ENCODE data around the gene MSH3.
A peak's percentile ranks its signal among the peaks of the same experiment; 100 is the strongest.

MSH3 gene

GRCh38 chr5:80615266-80615914 lies 39.1 kb upstream of the MSH3 start:
- Mint-ChIP-seq H3K27ac (no peak overlapping the region), H3K36me3 (ENCODE audit: low read depth) (peaks cover 5% of the 10 kb centered on the region), H3K9me3 (no peaks in the 10 kb centered on the region), H3K4me1 (no peaks in the 10 kb centered on the region), H3K27me3 (ENCODE audit: low read depth, poor library complexity) (peaks cover 3% of the 10 kb centered on the region), H3K4me3 (no peak overlapping the region)
- TF ChIP-seq CTCF (IDR thresholded peaks at IDR 0.05): no peak
- no peak for DNase-seq

- no peak for TF ChIP-seq CTCF (IDR thresholded peaks at IDR 0.05)
- Mint-ChIP-seq H3K36me3 (ENCODE audit: low read depth) (peaks cover 24% of the 10 kb centered on the region), H3K9me3 (no peaks in the 10 kb centered on the region), H3K27ac (no peak overlapping the region), H3K4me1 (peaks cover 5% of the 10 kb centered on the region), H3K4me3 (no peak overlapping the region), H3K27me3 (ENCODE audit: low read depth, poor library complexity) (peaks cover 3% of the 10 kb centered on the region)
- no peak for DNase-seq
Observed at GRCh38 chr5:80618438-80618837, 36.0 kb upstream of the MSH3 start.

- no peak for TF ChIP-seq CTCF (IDR thresholded peaks at IDR 0.05)
- Mint-ChIP-seq H3K27ac (no peak overlapping the region), H3K27me3 (ENCODE audit: low read depth, poor library complexity) (peaks cover 3% of the 10 kb centered on the region), H3K9me3 (no peaks in the 10 kb centered on the region), H3K36me3 (ENCODE audit: low read depth) (peaks cover 24% of the 10 kb centered on the region), H3K4me1 (peaks cover 12% of the 10 kb centered on the region), H3K4me3 (no peak overlapping the region)
- DNase-seq: no peak
Observed at GRCh38 chr5:80619086-80619485, 35.4 kb upstream of the MSH3 start.

GRCh38 chr5:80620211-80620610 lies 34.2 kb upstream of the MSH3 start:
- H3K27me3 Mint-ChIP-seq (ENCODE audit: low read depth, poor library complexity): peaks cover 3% of the 10 kb centered on the region
- H3K4me3 Mint-ChIP-seq: no peak overlapping the region
- no peak for TF ChIP-seq CTCF (IDR thresholded peaks at IDR 0.05)
- peaks cover 24% of the 10 kb centered on the region for H3K36me3 Mint-ChIP-seq (ENCODE audit: low read depth)
- no peak for DNase-seq
- H3K4me1 Mint-ChIP-seq: peaks cover 14% of the 10 kb centered on the region
- H3K27ac Mint-ChIP-seq: no peak overlapping the region
- H3K9me3 Mint-ChIP-seq: no peaks in the 10 kb centered on the region

GRCh38 chr5:80622756-80623155 lies 31.7 kb upstream of the MSH3 start:
- H3K4me3 Mint-ChIP-seq: no peak overlapping the region
- no peaks in the 10 kb centered on the region for H3K9me3 Mint-ChIP-seq
- peaks cover 3% of the 10 kb centered on the region for H3K27me3 Mint-ChIP-seq (ENCODE audit: low read depth, poor library complexity)
- peaks cover 35% of the 10 kb centered on the region for H3K36me3 Mint-ChIP-seq (ENCODE audit: low read depth)
- no peak overlapping the region for H3K27ac Mint-ChIP-seq
- no peak for TF ChIP-seq CTCF (IDR thresholded peaks at IDR 0.05)
- peaks cover 14% of the 10 kb centered on the region for H3K4me1 Mint-ChIP-seq
- no peak for DNase-seq

- Mint-ChIP-seq H3K27me3 (ENCODE audit: low read depth, poor library complexity) (no peaks in the 10 kb centered on the region), H3K36me3 (ENCODE audit: low read depth) (peaks cover 35% of the 10 kb centered on the region), H3K4me3 (no peak overlapping the region), H3K4me1 (peaks cover 14% of the 10 kb centered on the region), H3K9me3 (no peaks in the 10 kb centered on the region), H3K27ac (peak overlapping the region; percentile 12)
- DNase-seq: peak; percentile 20
- no peak for TF ChIP-seq CTCF (IDR thresholded peaks at IDR 0.05)
Observed at GRCh38 chr5:80623999-80624398, 30.5 kb upstream of the MSH3 start.
